Natural killer cell (primary cell): ENCODE measurements around the gene LARGE1. TPM values are rescaled to one million over a fixed set of nuclear protein-coding genes. Genes with fewer than 3 reads are reported as not detected.

ENCODE experiments used
- ATAC-seq, 3 donors: fragments of 150-1000 bp in 2 of 3; fragments of 200-7000 bp in 1 of 3; cut with Tn5 transposase; 1 replicate in 1 of 3; 2 replicates in 2 of 3; pipeline ENCODE4 v1.10.0; 2021; ENCODE audit warnings: mild to moderate bottlenecking in 2 of 3, moderate library complexity in 2 of 3
- DNase-seq, 2 donors: peaks; one replicate each; pipeline versions ENCODE4 v3.0.0 to v3.0.0-alpha.2; 2013 to 2021; ENCODE audit warnings: mixed read lengths in 1 of 2
- H3K27ac ChIP-seq: one replicate; pipeline ENCODE4 v1.5.1; 2013; ENCODE audit warnings: mild to moderate bottlenecking, low read length
- H3K27me3 ChIP-seq: one replicate; pipeline ENCODE4 v1.6.1; 2013; ENCODE audit warnings: low read length; ENCODE audit not compliant: control insufficient read depth, insufficient read depth
- H3K36me3 ChIP-seq: one replicate; pipeline ENCODE4 v1.6.1; 2013; ENCODE audit warnings: low read length; ENCODE audit not compliant: control insufficient read depth, insufficient read depth
- H3K4me1 ChIP-seq: one replicate; pipeline ENCODE4 v1.6.1; 2013; ENCODE audit warnings: low read length; ENCODE audit not compliant: control insufficient read depth, insufficient read depth
- H3K4me3 ChIP-seq: one replicate; pipeline ENCODE4 v1.5.1; 2013; ENCODE audit warnings: low read length
- H3K9me3 ChIP-seq: one replicate; pipeline ENCODE4 v1.6.1; 2013; ENCODE audit warnings: low read length; ENCODE audit not compliant: control insufficient read depth, insufficient read depth
- H3K27ac Mint-ChIP-seq, 2 donors: one replicate each; pipeline ENCODE4 v1.8.0; 2022; ENCODE audit warnings: mild to moderate bottlenecking in 2 of 2, mixed read lengths in 2 of 2, moderate library complexity in 1 of 2
- H3K27me3 Mint-ChIP-seq, 2 donors: one replicate each; pipeline ENCODE4 v1.8.0; 2022; ENCODE audit warnings: low read depth in 2 of 2, mixed read lengths in 2 of 2
- H3K36me3 Mint-ChIP-seq: one replicate; pipeline ENCODE4 v1.8.0; 2022; ENCODE audit warnings: mixed read lengths
- H3K4me1 Mint-ChIP-seq, 2 donors: one replicate each; pipeline ENCODE4 v1.8.0; 2022; ENCODE audit warnings: mixed read lengths in 2 of 2
- H3K4me3 Mint-ChIP-seq: one replicate; pipeline ENCODE4 v1.8.0; 2022; ENCODE audit warnings: mild to moderate bottlenecking, moderate library complexity, mixed read lengths
- H3K9me3 Mint-ChIP-seq, 2 donors: one replicate each; pipeline ENCODE4 v1.8.0; 2022; ENCODE audit warnings: mixed read lengths in 2 of 2
- WGBS: methylation state at CpG from one replicate; pipeline ENCODE4 v1.1.7; 2013; ENCODE audit warnings: missing lambda C conversion rate; ENCODE audit not compliant: insufficient coverage; 5-methylcytosine and 5-hydroxymethylcytosine counted together
- intact Hi-C: fragments of 100-400 bp; cut with micrococcal nuclease; formaldehyde crosslinking; loops from one replicate; pipeline ENCODE4 v1.14.2; 2022
- total RNA-seq, 4 donors: library from RNA; stranded (reverse); fragments of 120-200 nt in 1 of 4; gene quantifications; one replicate each; pipeline versions ENCODE4 v1.2.3 to v1.2.4, GENCODE V29; 2013 to 2022
- TF ChIP-seq, protein P1 (sequence below): fragments of 200-600 bp; IDR thresholded peaks from one replicate; pipeline ENCODE4 v1.8.0; 2022; ENCODE audit warnings: antibody characterized with exemption

LARGE1 gene
- total RNA-seq, 3 donors from 2014 or later (not counting 1 experiment from before 2014, with no cell fraction given): 2.6 to 11.6 (median 4.1) TPM

DNA sequence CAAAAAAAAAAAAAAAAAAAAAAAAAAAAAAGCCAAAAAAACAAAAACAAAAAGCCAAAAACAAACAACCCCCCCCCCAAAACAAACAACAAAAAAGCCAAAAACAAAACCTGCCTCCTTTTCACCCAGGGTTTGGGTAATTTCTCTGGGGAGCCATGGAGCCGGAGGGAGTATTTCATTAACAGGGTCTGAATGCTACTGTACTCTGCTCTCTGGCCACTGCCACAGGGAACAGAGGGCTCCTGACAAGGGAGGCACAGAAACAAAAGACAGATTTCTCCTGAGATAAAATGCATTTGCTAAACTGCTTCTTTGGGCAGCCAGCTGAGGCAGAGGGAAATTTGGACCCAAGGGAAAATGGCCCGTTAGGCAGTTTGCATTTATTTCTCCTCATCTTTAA is 596.0 kb downstream of the LARGE1 start:
- TF ChIP-seq, protein P1, sequence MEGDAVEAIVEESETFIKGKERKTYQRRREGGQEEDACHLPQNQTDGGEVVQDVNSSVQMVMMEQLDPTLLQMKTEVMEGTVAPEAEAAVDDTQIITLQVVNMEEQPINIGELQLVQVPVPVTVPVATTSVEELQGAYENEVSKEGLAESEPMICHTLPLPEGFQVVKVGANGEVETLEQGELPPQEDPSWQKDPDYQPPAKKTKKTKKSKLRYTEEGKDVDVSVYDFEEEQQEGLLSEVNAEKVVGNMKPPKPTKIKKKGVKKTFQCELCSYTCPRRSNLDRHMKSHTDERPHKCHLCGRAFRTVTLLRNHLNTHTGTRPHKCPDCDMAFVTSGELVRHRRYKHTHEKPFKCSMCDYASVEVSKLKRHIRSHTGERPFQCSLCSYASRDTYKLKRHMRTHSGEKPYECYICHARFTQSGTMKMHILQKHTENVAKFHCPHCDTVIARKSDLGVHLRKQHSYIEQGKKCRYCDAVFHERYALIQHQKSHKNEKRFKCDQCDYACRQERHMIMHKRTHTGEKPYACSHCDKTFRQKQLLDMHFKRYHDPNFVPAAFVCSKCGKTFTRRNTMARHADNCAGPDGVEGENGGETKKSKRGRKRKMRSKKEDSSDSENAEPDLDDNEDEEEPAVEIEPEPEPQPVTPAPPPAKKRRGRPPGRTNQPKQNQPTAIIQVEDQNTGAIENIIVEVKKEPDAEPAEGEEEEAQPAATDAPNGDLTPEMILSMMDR: no peak
- no peak for ATAC-seq
- Histone ChIP-seq H3K27ac (no peak overlapping the region), H3K36me3 (no peaks in the 10 kb centered on the region), H3K9me3 (no peaks in the 10 kb centered on the region), H3K27me3 (no peaks in the 10 kb centered on the region), H3K4me1 (peaks cover 3% of the 10 kb centered on the region), H3K4me3 (no peak overlapping the region)
- no peak overlapping the region for H3K27ac Mint-ChIP-seq
- H3K27me3 Mint-ChIP-seq: no peaks in the 10 kb centered on the region
- no peaks in the 10 kb centered on the region for H3K36me3 Mint-ChIP-seq
- intact Hi-C loops: no loop called here
- DNase-seq: no peak
- H3K9me3 Mint-ChIP-seq: no peaks in the 10 kb centered on the region
- 82% methylated on average over 2 of the region's 2 CpGs for WGBS
- H3K4me1 Mint-ChIP-seq: no peaks in the 10 kb centered on the region
- no peak overlapping the region for H3K4me3 Mint-ChIP-seq

DNA sequence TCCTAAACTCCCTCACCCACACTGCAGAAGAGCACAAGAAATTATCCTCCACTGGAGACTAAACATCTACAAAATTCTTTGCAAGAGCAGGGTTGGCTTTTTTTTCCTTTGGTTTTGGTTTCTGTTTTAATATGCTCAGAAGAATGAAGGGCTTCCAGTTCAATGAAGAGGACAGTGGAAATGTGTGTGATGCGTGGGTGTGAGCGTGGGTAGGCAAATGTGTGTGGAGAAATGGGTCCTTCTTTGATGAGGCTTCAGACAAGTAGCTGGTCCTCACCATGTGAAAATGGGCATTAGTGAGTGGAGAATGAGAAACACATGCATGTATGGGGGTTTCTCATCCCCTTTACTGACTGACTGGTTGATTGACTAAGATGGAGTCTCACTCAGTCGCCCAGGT is 598.8 kb downstream of the LARGE1 start:
- H3K27me3 Mint-ChIP-seq: no peaks in the 10 kb centered on the region
- H3K4me1 ChIP-seq: peaks cover 3% of the 10 kb centered on the region
- H3K4me3 ChIP-seq: no peak overlapping the region
- no peak overlapping the region for H3K27ac ChIP-seq
- ATAC-seq (no peak), DNase-seq (no peak)
- no peaks in the 10 kb centered on the region for H3K36me3 Mint-ChIP-seq
- H3K27ac Mint-ChIP-seq: no peak overlapping the region
- no peaks in the 10 kb centered on the region for H3K27me3 ChIP-seq
- H3K36me3 ChIP-seq: no peaks in the 10 kb centered on the region
- TF ChIP-seq, protein P1: no peak
- 57% methylated on average over 3 of the region's 3 CpGs for WGBS
- no peak overlapping the region for H3K4me3 Mint-ChIP-seq
- no peaks in the 10 kb centered on the region for H3K9me3 Mint-ChIP-seq
- intact Hi-C loops: no loop called here
- no peaks in the 10 kb centered on the region for H3K4me1 Mint-ChIP-seq
- no peaks in the 10 kb centered on the region for H3K9me3 ChIP-seq

DNA sequence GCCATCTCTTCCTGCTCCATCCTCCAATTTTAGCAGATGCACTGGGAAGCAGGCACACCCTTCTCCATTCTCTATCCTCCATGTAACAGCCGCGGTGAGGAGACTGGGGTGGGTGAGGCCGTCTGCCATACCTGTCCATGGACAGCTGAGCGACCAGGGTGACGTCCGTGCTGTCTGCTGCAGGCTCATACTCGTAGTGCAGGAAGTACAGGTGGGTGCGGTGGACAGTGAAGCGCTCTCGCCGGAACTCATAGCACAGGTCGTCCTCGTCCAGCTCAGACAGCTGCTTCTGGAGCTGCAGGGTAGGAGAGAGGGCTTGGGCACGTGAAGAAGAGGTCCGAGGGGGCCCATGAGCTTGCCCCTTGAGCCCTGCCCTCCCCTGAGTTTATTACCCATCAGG is 604.3 kb downstream of the LARGE1 start:
- DNase-seq: no peak
- Histone ChIP-seq H3K36me3 (no peaks in the 10 kb centered on the region), H3K27ac (no peak overlapping the region), H3K4me3 (no peak overlapping the region), H3K9me3 (no peaks in the 10 kb centered on the region), H3K27me3 (no peaks in the 10 kb centered on the region), H3K4me1 (no peaks in the 10 kb centered on the region)
- no peaks in the 10 kb centered on the region for H3K27me3 Mint-ChIP-seq
- H3K36me3 Mint-ChIP-seq: no peaks in the 10 kb centered on the region
- H3K4me1 Mint-ChIP-seq: no peaks in the 10 kb centered on the region
- WGBS: 90% methylated on average over 15 of the region's 15 CpGs
- H3K9me3 Mint-ChIP-seq: no peaks in the 10 kb centered on the region
- H3K27ac Mint-ChIP-seq: no peak overlapping the region
- TF ChIP-seq, protein P1: no peak
- no peak for ATAC-seq
- H3K4me3 Mint-ChIP-seq: no peak overlapping the region
- intact Hi-C loops: no loop called here

DNA sequence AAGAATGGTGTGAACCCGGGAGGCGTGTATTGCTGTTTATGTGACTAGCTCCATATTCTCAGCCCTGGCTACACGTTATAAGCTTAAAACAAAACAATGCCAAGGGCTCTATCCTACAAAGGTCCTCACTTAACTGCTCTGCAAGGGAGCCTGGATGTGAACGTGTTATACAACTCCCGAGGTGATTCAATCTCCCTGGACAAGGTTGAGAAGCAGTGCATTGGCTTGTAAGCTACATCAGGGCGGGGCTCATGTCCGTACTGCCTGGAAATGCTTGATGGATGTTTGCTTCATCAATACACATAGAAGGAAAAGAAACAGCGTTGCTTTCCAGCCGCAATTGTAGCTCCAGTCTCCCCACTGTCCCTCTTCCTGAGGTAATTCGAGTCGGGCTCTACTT is 605.2 kb downstream of the LARGE1 start:
- DNase-seq (no peak), ATAC-seq (no peak)
- Mint-ChIP-seq H3K36me3 (no peaks in the 10 kb centered on the region), H3K4me1 (no peaks in the 10 kb centered on the region), H3K4me3 (no peak overlapping the region), H3K27me3 (no peaks in the 10 kb centered on the region), H3K27ac (no peak overlapping the region), H3K9me3 (no peaks in the 10 kb centered on the region)
- TF ChIP-seq, protein P1: no peak
- Histone ChIP-seq H3K4me1 (no peaks in the 10 kb centered on the region), H3K9me3 (no peaks in the 10 kb centered on the region), H3K27me3 (no peaks in the 10 kb centered on the region), H3K27ac (no peak overlapping the region), H3K4me3 (no peak overlapping the region), H3K36me3 (no peaks in the 10 kb centered on the region)
- intact Hi-C loops: no loop called here
- WGBS: 95% methylated on average over 8 of the region's 11 CpGs
